NCI-H1436 (cell line): ENCODE results near the gene PRKCE.
"Not testable (repeated sequence)": the region's sequence is repeated elsewhere in the genome, so short reads cannot be mapped to it uniquely, and the experiment has no call there.

Experiments
- DNase-seq: peaks from one replicate; lab custom pipeline; 2025; lab: John Stamatoyannopoulos, UW

PRKCE gene

GRCh38 chr2:45839508-45840251 is 188.2 kb downstream of the PRKCE start:
- DNase-seq, result no peak

DNA sequence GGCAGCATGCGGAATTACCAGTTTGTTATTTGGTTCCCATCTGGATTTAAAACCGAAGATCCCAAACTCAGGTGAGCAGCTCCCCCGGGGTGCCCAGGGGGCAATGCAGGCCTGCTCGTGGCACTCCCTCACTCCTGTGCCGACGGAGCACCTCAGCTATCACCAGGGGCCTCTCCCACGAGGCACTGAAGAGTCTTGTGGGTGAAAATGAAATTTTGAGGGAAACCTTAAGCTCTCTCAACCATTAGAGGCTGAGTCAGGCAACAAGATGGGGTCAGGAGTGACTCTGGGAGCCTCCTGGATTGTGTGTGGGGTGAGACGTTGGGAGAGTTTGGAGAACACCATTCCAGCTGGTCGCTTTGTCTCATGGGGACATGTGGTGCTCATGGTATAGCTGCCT is 189.0 kb downstream of the PRKCE start:
- DNase-seq, result no peak

- DNase-seq, result no peak
These were observed 190.4 kb downstream of the PRKCE start for GRCh38 chr2:45841752-45842407.

GRCh38 chr2:45843136-45843535 is 191.7 kb downstream of the PRKCE start:
- DNase-seq, result no peak

GRCh38 chr2:45844796-45845457 is 193.5 kb downstream of the PRKCE start:
- DNase-seq, result no peak

- no peak for DNase-seq
These were observed 194.1 kb downstream of the PRKCE start for GRCh38 chr2:45845566-45845965.

DNA sequence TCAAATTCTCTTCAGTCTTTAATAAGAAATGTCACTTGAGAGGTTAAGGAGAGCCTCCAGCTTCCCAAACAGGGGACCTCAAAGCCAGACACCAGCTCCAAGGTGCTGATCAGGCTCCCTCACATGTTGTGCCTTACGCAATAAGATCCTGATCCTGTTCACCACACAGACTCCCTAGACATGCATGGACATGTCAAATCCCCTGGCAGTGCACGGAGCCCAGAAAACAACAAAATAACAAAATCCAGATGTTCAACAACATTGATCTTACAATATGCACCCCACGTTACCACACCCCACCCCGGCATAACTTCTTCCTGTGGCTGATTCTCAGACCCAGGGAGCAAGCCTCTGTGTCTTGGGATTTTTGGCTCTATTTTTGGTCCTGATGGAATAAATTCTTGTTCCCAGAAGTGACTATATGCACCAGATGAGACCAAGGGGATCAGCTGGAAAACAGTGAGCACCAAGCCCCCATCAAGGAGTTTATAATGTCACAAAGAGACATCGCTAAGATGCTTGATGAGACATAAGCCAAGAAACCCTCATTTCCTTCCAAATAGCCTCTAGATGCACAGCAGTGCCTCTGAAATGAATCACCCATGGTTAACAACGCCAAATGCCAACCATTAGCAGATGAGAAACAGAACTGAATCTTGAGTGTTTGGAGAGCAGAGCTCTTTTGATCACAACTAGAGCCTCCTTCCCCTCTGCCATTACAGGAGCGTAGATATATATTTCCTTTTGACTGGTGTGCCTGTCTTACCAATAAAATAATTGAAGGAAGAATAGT is 198.2 kb downstream of the PRKCE start:
- DNase-seq, result no peak

GRCh38 chr2:45850558-45850957 is 199.1 kb downstream of the PRKCE start:
- peak; percentile 42 for DNase-seq

- no peak for DNase-seq
These were observed 199.6 kb downstream of the PRKCE start for GRCh38 chr2:45851111-45851510.

DNA sequence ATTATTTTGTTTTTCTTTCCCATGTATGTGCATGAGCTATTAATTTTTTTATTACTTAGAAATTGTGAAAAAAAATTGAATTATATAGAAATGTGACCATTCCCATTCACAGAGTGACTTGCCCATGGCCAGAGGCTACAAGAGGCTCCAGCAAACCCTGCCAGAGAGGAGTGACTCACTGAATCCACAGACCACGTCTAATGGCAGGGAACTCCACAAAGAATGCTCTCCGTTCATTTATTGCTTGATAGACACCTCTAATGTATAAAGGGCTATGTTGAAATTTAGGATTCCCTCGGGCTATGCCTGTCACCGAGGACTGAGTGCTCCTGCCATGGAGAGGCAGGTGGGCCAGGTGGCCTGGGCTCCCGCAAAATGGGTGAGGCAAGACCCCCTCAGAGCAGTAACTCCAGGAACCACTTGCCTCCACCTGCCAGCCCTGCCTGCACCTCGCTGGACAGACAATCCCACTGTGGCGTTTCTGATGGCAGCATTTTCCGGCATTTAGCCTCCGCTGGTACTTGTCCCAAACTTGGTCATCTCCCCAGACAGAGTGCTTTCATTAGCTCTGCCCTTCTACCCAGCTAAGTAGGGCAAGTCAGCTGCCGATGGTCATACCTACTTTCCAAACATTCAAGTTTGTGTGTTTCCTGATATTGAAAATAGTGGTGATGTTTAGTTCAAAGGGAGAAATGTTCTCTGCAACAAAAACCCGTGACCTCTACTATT is 200.3 kb downstream of the PRKCE start:
- no peak for DNase-seq

DNA sequence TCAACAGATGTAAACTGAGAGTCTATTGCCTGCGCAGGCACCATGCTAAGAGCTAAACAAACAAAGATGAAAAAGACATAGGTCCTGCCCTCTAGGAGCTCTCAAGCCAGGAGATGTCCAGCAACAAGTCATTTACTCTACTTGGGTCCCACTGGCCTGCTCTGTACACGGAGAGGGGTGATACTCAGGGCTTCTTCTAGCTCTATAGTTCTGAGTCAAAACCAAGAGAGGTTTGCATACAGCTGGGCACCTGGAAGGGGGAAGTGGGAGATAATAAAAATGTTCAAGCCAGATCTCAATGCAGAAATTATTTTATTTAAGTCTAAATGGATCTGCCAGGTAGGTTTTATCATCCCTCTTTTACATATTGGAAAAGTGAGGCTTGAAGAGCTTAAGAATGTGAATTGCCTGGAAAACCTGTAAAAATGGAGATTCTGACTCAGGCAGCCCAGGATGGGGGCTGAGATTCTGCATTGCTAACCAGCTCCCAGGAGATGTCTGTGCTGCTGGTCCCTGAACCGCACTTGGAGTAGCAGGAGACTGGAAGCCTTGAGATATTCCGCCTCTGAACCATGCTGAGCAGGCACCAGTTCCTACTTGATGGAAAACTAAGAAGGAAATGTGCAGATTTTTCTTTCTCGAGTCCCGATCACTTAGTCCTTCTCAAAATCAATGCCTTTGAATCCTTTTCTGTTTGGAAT is 201.1 kb downstream of the PRKCE start:
- DNase-seq, result peak; percentile 29

DNA sequence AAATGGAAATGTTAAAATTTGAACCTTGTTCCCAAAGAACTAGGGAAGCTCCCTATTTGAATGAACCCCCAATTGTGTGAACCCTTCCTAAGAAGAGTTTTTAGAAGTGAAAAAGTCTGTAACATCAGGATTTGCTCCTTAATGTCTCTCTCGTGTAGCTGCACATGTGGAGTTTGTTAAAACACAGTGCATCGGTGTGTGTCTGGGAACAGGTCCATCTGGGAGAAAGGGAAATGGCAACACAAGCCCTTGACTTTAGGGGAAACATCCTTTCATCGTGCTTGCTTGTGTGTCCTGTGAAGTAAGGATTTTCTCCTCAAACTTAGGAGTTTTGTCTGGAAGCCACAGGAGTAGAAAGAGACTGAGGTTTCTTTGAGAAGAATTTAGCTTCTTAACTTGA is 203.9 kb downstream of the PRKCE start:
- DNase-seq, result no peak

GRCh38 chr2:45856391-45857274 is 205.2 kb downstream of the PRKCE start:
- DNase-seq, result no peak

DNA sequence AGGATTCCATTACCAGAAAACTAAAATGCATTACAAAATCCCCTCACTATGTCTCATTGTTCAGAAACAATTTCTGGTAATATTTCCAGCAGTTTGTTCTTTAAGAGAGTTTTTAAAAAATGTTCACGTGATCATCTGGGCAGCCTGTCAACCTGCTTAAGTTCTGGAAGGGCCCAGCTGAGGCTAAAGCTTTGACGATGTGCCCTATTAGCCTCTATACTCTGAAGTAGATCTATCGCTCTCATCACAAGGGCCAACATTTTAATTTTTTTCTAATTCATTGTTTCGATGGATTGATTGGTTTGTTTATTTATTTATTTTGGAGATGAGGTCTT is 205.8 kb downstream of the PRKCE start:
- DNase-seq, result no peak

GRCh38 chr2:45857867-45858520 is 206.5 kb downstream of the PRKCE start:
- DNase-seq, result no peak

DNA sequence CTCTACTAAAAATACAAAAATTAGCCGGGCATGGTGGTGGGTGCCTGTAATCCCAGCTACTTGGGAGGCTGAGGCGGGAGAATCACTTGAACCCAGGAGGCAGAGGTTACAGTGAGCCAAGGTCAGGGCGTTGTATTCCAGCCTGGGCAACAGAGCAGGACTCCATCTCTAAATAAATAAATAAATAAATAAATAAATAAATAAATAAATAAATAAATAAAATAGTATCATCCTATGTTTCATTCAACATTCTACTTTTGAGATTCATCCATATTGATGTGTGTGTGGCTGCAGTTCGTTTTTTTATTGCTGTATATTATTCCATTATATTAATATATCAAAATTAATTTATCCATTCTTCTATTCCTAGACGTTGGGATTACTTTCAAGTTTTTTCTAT is 207.4 kb downstream of the PRKCE start:
- not testable (repeated sequence) for DNase-seq

GRCh38 chr2:45859682-45860081 is 208.2 kb downstream of the PRKCE start:
- DNase-seq, result no peak

- DNase-seq, result no peak
These were observed 209.0 kb downstream of the PRKCE start for GRCh38 chr2:45860136-45861121.
